IMR-90 (cell line): Measurements from ENCODE around the gene ZNF684. TPM values are rescaled to one million over a fixed set of nuclear protein-coding genes. Genes with fewer than 3 reads are reported as not detected.

ENCODE experiments used
- ATAC-seq: fragments of 200-7000 bp; cut with Tn5 transposase; 2 replicates; pipeline ENCODE4 v1.9.1; 2020; ENCODE audit warnings: low read depth, mild to moderate bottlenecking, moderate library complexity
- BruUV-seq: library from RNA; stranded (reverse); fragments of 400-500 nt; replicated peaks from 2 replicates; lab custom pipeline; 2021; lab: Mats Ljungman, UMichigan
- CTCF ChIA-PET: fragments of 300-600 bp; formaldehyde crosslinking; extraction: SDS; loops from one replicate; lab custom pipeline; 2021; ENCODE audit warnings: antibody characterized with exemption; lab: Yijun Ruan, JAX
- POLR2A ChIA-PET: fragments of 300-600 bp; sonication (Branson Sonifier 250); formaldehyde crosslinking; loops from one replicate; lab custom pipeline; 2022; ENCODE audit warnings: antibody characterized with exemption; ENCODE audit not compliant: unreplicated experiment; lab: Charles Lee
- DNase-seq: peaks from one replicate; pipeline ENCODE4 v3.0.0; 2013
- H2AFZ ChIP-seq: replicated peaks from 2 replicates; pipeline ENCODE3; 2013; ENCODE audit warnings: low read length, mild to moderate bottlenecking; ENCODE audit not compliant: poor library complexity
- H2AK5ac ChIP-seq: 2 replicates; pipeline ENCODE4 v1.6.1; 2013; ENCODE audit warnings: low read depth, low read length, inconsistent platforms
- H2AK9ac ChIP-seq: replicated peaks from 2 replicates; pipeline ENCODE3; 2013; ENCODE audit warnings: mild to moderate bottlenecking, low read depth, low read length, moderate library complexity; ENCODE audit not compliant: poor library complexity
- H2BK120ac ChIP-seq: 2 replicates; pipeline ENCODE4 v1.6.1; 2013; ENCODE audit warnings: low read depth, low read length, inconsistent platforms
- H2BK15ac ChIP-seq: 3 replicates; pipeline ENCODE4 v1.6.1; 2013; ENCODE audit warnings: low read depth, low read length, inconsistent platforms
- H2BK20ac ChIP-seq: 2 replicates; pipeline ENCODE4 v1.6.1; 2013; ENCODE audit warnings: low read depth, mild to moderate bottlenecking, inconsistent platforms, low read length, moderate library complexity
- H2BK5ac ChIP-seq: 2 replicates; pipeline ENCODE4 v1.6.1; 2013; ENCODE audit warnings: mild to moderate bottlenecking, low read depth, low read length, inconsistent platforms; ENCODE audit not compliant: poor library complexity, severe bottlenecking
- H3K14ac ChIP-seq: replicated peaks from 2 replicates; pipeline ENCODE4 v1.6.1; 2013; ENCODE audit warnings: low read depth, low read length, inconsistent platforms
- H3K18ac ChIP-seq: 2 replicates; pipeline ENCODE4 v1.6.1; 2013; ENCODE audit warnings: low read depth, low read length, control low read depth
- H3K23ac ChIP-seq: 2 replicates; pipeline ENCODE4 v1.6.1; 2013; ENCODE audit warnings: low read depth, low read length, inconsistent platforms
- H3K27ac ChIP-seq: 2 replicates; pipeline ENCODE4 v1.5.1; 2013; ENCODE audit warnings: mild to moderate bottlenecking, control low read depth, low read length; ENCODE audit not compliant: insufficient read depth
- H3K27me3 ChIP-seq: 2 replicates; pipeline ENCODE4 v1.6.1; 2013; ENCODE audit warnings: low read length; ENCODE audit not compliant: control insufficient read depth, insufficient read depth
- H3K36me3 ChIP-seq: 2 replicates; pipeline ENCODE4 v1.6.1; 2013; ENCODE audit warnings: low read length, mixed read lengths; ENCODE audit not compliant: control insufficient read depth, insufficient read depth
- H3K4ac ChIP-seq: 2 replicates; pipeline ENCODE4 v1.6.1; 2013; ENCODE audit warnings: low read depth, low read length, inconsistent platforms
- H3K4me1 ChIP-seq: 2 replicates; pipeline ENCODE4 v1.6.1; 2013; ENCODE audit warnings: low read length, mixed read lengths; ENCODE audit not compliant: control insufficient read depth, insufficient read depth
- H3K4me2 ChIP-seq: 2 replicates; pipeline ENCODE4 v1.6.1; 2013; ENCODE audit warnings: low read depth, mild to moderate bottlenecking, control low read depth, low read length, moderate library complexity
- H3K4me3 ChIP-seq: 2 replicates; pipeline ENCODE4 v1.5.1; 2013; ENCODE audit warnings: low read depth, mild to moderate bottlenecking, control low read depth, low read length, moderate library complexity; ENCODE audit not compliant: insufficient read depth
- H3K56ac ChIP-seq: 2 replicates; pipeline ENCODE4 v1.6.1; 2013; ENCODE audit warnings: low read length, inconsistent platforms; ENCODE audit not compliant: insufficient read depth; ENCODE audit errors: extremely low read depth
- H3K79me1 ChIP-seq, 2 experiments: 2 replicates each; pipeline ENCODE4 v1.6.1; 2013; ENCODE audit warnings: low read length in 2 of 2, inconsistent platforms in 1 of 2, low read depth in 1 of 2
- H3K9ac ChIP-seq: 2 replicates; pipeline ENCODE4 v1.6.1; 2013; ENCODE audit warnings: low read depth, low read length, control low read depth
- H3K9me1 ChIP-seq: 2 replicates; pipeline ENCODE4 v1.6.1; 2013; ENCODE audit warnings: low read length, inconsistent platforms; ENCODE audit not compliant: insufficient read depth
- H3K9me3 ChIP-seq: 2 replicates; pipeline ENCODE4 v1.6.1; 2013; ENCODE audit warnings: low read length; ENCODE audit not compliant: control insufficient read depth, insufficient read depth
- H4K20me1 ChIP-seq: 2 replicates; pipeline ENCODE4 v1.6.1; 2013; ENCODE audit warnings: low read length, inconsistent platforms; ENCODE audit not compliant: insufficient read depth
- H4K5ac ChIP-seq: 2 replicates; pipeline ENCODE4 v1.6.1; 2013; ENCODE audit warnings: mild to moderate bottlenecking, low read depth, low read length, control low read depth
- H4K8ac ChIP-seq, 2 experiments: 2 replicates each; pipeline ENCODE4 v1.6.1; 2013; ENCODE audit warnings: low read depth in 2 of 2, low read length in 2 of 2, control low read depth in 1 of 2, inconsistent platforms in 1 of 2
- H4K91ac ChIP-seq: 2 replicates; pipeline ENCODE4 v1.6.1; 2013; ENCODE audit warnings: low read depth, low read length, inconsistent platforms; ENCODE audit not compliant: insufficient read depth
- CEBPB ChIP-seq: IDR thresholded peaks from 2 replicates; pipeline ENCODE4 v1.6.1; 2012; ENCODE audit warnings: low read depth, low read length, improper control_type of control experiment
- ELK1 ChIP-seq: fragments of 150-350 bp; IDR thresholded peaks from 2 replicates; pipeline ENCODE4 v1.6.1; 2016; ENCODE audit warnings: low read depth, mild to moderate bottlenecking, low read length, moderate library complexity, borderline replicate concordance
- FOS ChIP-seq: fragments of 150-350 bp; IDR thresholded peaks from 2 replicates; pipeline ENCODE4 v1.6.1; 2016; ENCODE audit warnings: low read depth, low read length
- MAFK ChIP-seq: IDR thresholded peaks from 2 replicates; pipeline ENCODE4 v1.6.1; 2012; ENCODE audit warnings: low read depth, low read length, improper control_type of control experiment
- MAZ ChIP-seq: IDR thresholded peaks from 2 replicates; pipeline ENCODE4 v1.6.1; 2012; ENCODE audit warnings: low read depth, mild to moderate bottlenecking, low read length, improper control_type of control experiment, moderate library complexity, borderline replicate concordance
- MXI1 ChIP-seq: IDR thresholded peaks from 2 replicates; pipeline ENCODE4 v1.6.1; 2012; ENCODE audit warnings: low read depth, mild to moderate bottlenecking, low read length, moderate library complexity, borderline replicate concordance
- NFE2L2 ChIP-seq: fragments of 150-350 bp; IDR thresholded peaks from 2 replicates; pipeline ENCODE4 v1.6.1; 2016; ENCODE audit warnings: low read depth, mild to moderate bottlenecking, low read length
- POLR2A ChIP-seq: IDR thresholded peaks from 2 replicates; pipeline ENCODE4 v1.6.1; 2012; ENCODE audit warnings: mild to moderate bottlenecking, low read depth, low read length
- RAD21 ChIP-seq: IDR thresholded peaks from 2 replicates; pipeline ENCODE4 v1.6.1; 2012; ENCODE audit warnings: low read length, improper control_type of control experiment
- RFX5 ChIP-seq: IDR thresholded peaks from 2 replicates; pipeline ENCODE4 v1.8.0; 2012; ENCODE audit warnings: low read depth, mild to moderate bottlenecking, low read length, moderate library complexity
- SMC3 ChIP-seq: fragments of 150-350 bp; IDR thresholded peaks from 2 replicates; pipeline ENCODE4 v1.6.1; 2016; ENCODE audit warnings: low read depth, mild to moderate bottlenecking, antibody characterized with exemption, low read length, moderate library complexity
- USF2 ChIP-seq: fragments of 150-350 bp; IDR thresholded peaks from 2 replicates; pipeline ENCODE4 v1.6.1; 2017; ENCODE audit warnings: mild to moderate bottlenecking, antibody characterized with exemption, low read length, low read depth
- WGBS, 2 experiments: methylation state at CpG; one replicate each; pipeline versions ENCODE4 v1.1.5 to v1.1.7; 2013; ENCODE audit warnings: missing lambda C conversion rate in 2 of 2; ENCODE audit not compliant: insufficient read length in 1 of 2; ENCODE audit errors: extremely low coverage in 2 of 2; 5-methylcytosine and 5-hydroxymethylcytosine counted together
- dilution Hi-C: fragments of 300-500 bp; cut with HindIII; formaldehyde crosslinking; loops from one replicate; pipeline ENCODE4 v1.14.3; 2018; ENCODE audit warnings: low sequenced_read_pairs; ENCODE audit not compliant: unreplicated experiment
- in situ Hi-C: fragments of 300-500 bp; cut with MboI; formaldehyde crosslinking; loops from 3 replicates; pipeline ENCODE4 v1.14.3; 2019; ENCODE audit warnings: low sequenced_read_pairs, inconsistent platforms, mixed read lengths
- intact Hi-C: fragments of 100-400 bp; cut with micrococcal nuclease; formaldehyde crosslinking; loops from 2 replicates; pipeline ENCODE4 v1.10.0; 2022
- polyA plus RNA-seq, 3 experiments: library from polyadenylated mRNA; depleted of rRNA; stranded (reverse); fragments of >200 nt; gene quantifications; 2 replicates each; pipeline ENCODE4 v1.2.3, GENCODE V29; 2012; ENCODE audit warnings: low replicate concordance in 1 of 3
- total RNA-seq: library from RNA; depleted of rRNA; stranded (reverse); fragments of >200 nt; gene quantifications from 2 replicates; pipeline ENCODE4 v1.2.3, GENCODE V29; 2012

The ZNF684 gene
- total and polyA plus RNA-seq, 2 of the 4 experiments (the other 2 are of a cell fraction) = 1.4 to 4.1 TPM

GRCh38 chr1:40594187-40594531 is 62.7 kb downstream of the ZNF684 start:
- Histone ChIP-seq H3K4me2 (no peak overlapping the region), H3K36me3 (no peaks in the 10 kb centered on the region), H3K9me1 (no peaks in the 10 kb centered on the region), H2BK15ac (no peak overlapping the region), H3K9ac (no peak overlapping the region), H2AFZ (no peak overlapping the region), H3K4me1 (no peaks in the 10 kb centered on the region), H2BK20ac (no peak overlapping the region), H3K18ac (no peak overlapping the region), H3K79me1 (no peaks in the 10 kb centered on the region), H4K20me1 (no peaks in the 10 kb centered on the region), H3K14ac (no peak overlapping the region), H4K8ac (no peak overlapping the region), H3K4ac (no peak overlapping the region), H3K56ac (no peak overlapping the region), H3K23ac (no peak overlapping the region), H2AK9ac (no peak overlapping the region), H3K4me3 (no peak overlapping the region), H3K27me3 (peaks cover 2% of the 10 kb centered on the region; the same call in 1 of the 2 replicates), H4K5ac (no peak overlapping the region), H2BK120ac (no peak overlapping the region), H3K27ac (no peak overlapping the region), H2BK5ac (no peak overlapping the region), H2AK5ac (no peak overlapping the region), H4K91ac (no peak overlapping the region), H3K9me3 (no peaks in the 10 kb centered on the region)
- ATAC-seq (no peak), DNase-seq (no peak)
- BruUV-seq = no TSS peak
- dilution Hi-C loops = no loop called here
- no peak for TF ChIP-seq ELK1
- no peak for TF ChIP-seq RAD21
- TF ChIP-seq SMC3 = no peak
- TF ChIP-seq RFX5 = no peak
- TF ChIP-seq MAFK = no peak
- TF ChIP-seq POLR2A = no peak
- no peak for TF ChIP-seq MXI1
- TF ChIP-seq FOS = no peak
- TF ChIP-seq CEBPB = no peak
- no peak for TF ChIP-seq MAZ
- TF ChIP-seq USF2 = no peak
- no peak for TF ChIP-seq NFE2L2
- intact Hi-C loops = no loop called here
- in situ Hi-C loops = no loop called here
- POLR2A ChIA-PET = no interaction called here
- CTCF ChIA-PET = no interaction called here
- WGBS, 2 experiments = no CpG with 5 or more reads among the region's 3 CpGs
